ENCODE results near the gene TAF11. TPM values are rescaled to one million over a fixed set of nuclear protein-coding genes. Genes with fewer than 3 reads are reported as not detected.
"Not testable (repeated sequence)": the region's sequence is repeated elsewhere in the genome, so short reads cannot be mapped to it uniquely, and the experiment has no call there.

The TAF11 gene
- total RNA-seq, 2 donors from 2014 or later = 35.3 to 36.3 TPM

DNA sequence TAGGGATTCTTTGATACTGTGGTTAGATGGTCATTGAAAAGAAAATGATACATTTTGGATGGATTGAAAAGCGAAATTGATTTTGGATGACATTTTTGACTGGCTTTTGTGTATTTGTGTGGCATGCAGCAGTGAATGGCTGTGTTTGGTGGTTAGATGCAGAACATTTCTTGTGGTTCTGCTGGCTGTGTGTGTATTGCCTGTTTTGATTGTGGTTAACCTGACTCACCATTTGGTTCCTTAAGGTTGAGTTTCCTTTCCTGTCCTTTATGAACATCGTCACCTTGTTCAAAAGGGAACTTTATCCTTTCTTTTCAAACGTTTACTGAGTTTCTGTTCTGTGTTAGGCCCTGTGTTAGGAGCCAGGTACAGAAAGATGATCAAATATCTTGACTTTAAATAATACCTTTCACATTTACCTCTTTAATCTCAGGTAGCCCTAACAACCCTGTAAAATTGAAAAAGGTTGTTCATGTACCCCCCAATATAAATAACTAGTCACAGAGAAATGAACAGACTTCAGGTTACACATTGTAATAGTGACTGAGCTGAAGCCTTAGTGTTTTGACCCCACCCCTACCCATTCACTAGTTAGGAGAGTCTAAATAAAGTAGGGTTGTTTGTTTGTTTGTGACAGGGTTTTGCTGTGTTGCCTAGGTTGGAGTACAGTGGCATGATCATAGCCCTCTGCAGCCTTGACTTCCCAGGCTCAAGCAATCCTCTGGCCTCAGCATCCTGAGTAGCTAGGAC, 25.0 kb upstream of the TAF11 start:
- ATAC-seq = peak; percentile 98
- Mint-ChIP-seq H3K9me3 (no peaks in the 10 kb centered on the region), H3K36me3 (peaks cover 0 to under 1% of the 10 kb centered on the region in 2 donors), H3K27ac (peak overlapping the region in 1 of 2 donors; percentile 18)
- peak in 1 of 2 donors; percentile 48 for DNase-seq (ENCODE audit: low spot score in 2 of 2)

DNA sequence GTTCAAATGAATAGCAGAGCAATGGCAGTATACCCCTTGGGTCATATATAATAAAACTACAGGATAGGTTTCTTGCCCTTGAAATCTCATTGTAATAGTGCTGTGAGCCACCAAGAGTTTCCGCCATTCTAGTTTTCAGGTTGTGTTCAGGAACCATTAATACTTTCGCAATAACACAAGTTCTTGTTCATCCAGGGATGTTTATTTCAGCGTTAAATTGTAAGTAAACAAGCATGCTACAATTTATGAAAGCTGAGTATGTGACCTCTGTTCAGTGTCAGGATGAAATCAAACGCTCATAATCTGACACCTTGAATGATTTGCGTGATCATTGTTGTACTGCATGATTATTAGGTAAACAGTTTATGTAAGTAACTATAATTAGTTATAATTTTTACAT, 24.0 kb upstream of the TAF11 start:
- DNase-seq (ENCODE audit: low spot score in 2 of 2) (no peak), ATAC-seq (no peak)
- Mint-ChIP-seq H3K27ac (no peak overlapping the region), H3K9me3 (no peaks in the 10 kb centered on the region), H3K36me3 (no peaks in the 10 kb centered on the region)

DNA sequence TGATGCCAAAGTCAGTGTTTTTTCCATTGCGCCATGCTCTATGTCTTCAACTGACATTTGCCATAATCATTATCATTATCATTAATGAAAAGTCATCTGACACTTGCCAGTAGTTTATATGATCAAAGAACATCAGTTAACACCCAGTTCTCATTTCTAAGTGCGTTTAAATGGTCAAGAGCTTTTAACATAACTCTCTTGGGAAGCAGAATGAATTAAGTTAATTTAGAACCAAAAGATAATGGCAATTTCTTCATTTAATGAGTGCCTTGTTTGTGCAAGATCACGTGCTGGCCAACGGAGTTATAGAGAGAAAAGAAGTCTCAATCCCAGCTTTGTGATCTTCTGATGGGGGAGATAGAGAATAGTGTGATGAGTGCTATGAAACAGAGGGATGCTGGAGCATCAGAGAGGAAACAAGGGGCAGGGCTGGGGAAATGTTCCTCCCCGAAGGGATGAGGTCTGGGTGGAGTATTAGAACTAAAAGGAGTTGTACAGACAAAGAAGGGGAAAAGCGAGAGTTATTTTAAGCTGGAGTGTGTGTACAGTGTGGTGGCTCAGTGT, 21.6 kb upstream of the TAF11 start:
- no peaks in the 10 kb centered on the region for H3K9me3 Mint-ChIP-seq
- H3K36me3 Mint-ChIP-seq = peaks cover 0 to 5% of the 10 kb centered on the region in 2 donors
- ATAC-seq (no peak), DNase-seq (ENCODE audit: low spot score in 2 of 2) (no peak)
- H3K27ac Mint-ChIP-seq = no peak overlapping the region

DNA sequence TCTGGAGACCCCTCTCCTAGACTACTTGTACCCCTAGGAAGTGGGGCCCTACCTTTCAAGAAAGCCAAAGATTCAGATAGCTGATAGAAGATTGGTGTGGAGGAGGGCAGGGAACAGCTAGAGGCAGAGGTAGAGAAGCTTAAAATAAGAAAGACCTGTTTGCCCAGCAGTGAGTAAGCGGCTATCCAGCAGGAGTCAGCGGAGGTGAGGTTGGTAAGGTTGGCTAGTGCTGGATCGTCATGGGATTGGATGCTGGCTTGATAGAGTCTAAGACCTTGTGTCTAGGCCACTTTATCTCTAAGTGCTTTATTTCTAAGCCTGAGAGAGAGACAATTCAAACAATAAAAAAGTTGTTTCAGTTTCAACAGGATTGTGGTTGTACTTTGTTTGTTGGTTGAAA, 20.4 kb upstream of the TAF11 start:
- ATAC-seq = no peak
- Mint-ChIP-seq H3K36me3 (peaks cover 0 to 5% of the 10 kb centered on the region in 2 donors), H3K27ac (no peak overlapping the region), H3K9me3 (no peaks in the 10 kb centered on the region)
- no peak for DNase-seq (ENCODE audit: low spot score in 2 of 2)

DNA sequence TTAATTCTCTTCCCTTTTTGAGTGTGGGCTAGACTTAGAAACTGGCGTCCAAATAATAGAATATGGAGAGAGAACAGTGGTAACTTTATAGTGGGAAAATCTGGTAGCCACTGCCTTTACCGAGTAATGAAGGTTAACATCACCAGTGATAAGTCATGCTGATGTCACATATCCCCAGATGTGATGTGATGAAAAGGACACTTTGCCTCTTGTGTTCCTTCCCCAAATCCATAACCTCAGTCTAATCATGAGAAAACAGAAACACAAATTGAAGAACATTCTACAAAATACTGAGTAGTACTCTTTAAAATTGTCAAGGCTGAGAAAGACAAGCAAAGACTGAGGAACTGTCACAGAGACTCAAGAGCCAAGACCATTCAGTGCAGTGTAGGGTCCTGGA, 19.0 kb upstream of the TAF11 start:
- Mint-ChIP-seq H3K36me3 (peaks cover 0 to 5% of the 10 kb centered on the region in 2 donors), H3K27ac (no peak overlapping the region), H3K9me3 (no peaks in the 10 kb centered on the region)
- ATAC-seq (no peak), DNase-seq (ENCODE audit: low spot score in 2 of 2) (no peak)

DNA sequence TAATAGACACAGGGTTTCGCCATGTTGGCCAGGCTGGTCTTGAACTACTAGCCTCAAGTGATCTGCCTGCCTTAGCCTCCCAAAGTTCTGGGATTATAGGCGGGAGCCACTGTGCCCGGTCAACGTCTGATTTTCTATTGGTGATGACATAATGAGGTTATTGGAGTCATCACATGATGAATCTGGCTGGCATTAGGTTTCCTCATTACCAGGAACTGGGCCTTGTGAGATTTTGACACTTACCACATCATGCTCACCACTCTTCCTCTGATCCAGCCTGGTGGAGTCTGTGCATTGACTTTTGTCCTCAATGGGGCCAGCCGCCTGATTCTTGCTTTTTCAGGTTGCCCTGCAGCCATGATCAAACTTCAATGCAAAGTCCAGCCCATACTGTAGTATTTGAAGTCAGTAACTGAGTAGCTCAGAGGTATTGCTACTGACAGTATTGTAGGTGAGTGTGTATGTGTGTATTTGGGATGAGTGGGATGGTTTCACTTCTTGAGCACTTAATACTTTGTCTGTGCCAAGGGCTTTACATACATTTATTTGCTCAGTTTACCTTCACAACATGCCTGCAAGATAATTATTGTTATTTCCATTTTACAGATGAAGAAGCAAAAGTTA, 17.3 kb upstream of the TAF11 start:
- no peak overlapping the region for H3K27ac Mint-ChIP-seq
- H3K36me3 Mint-ChIP-seq = peaks cover 0 to 5% of the 10 kb centered on the region in 2 donors
- no peaks in the 10 kb centered on the region for H3K9me3 Mint-ChIP-seq
- ATAC-seq (no peak), DNase-seq (ENCODE audit: low spot score in 2 of 2) (no peak)

DNA sequence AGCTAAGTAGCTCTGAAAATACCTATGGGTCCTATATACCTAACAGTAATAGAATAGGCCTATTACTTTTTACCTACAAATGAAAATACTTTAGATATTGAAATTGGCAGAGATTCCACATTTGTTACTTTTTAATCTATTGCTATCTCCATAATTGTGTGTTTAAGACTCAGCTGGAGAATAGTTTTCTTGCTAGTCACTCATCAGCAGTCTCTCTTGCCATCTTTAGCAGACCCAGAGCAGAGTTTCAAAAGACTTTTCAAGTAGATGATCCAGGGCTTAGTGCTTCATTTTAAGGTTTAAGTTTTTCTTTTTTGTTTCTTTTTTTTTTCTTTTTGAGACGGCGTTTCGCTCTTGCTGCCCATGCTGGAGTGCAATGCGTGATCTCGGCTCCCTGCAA, 14.1 kb upstream of the TAF11 start:
- ATAC-seq = no peak
- Mint-ChIP-seq H3K9me3 (no peaks in the 10 kb centered on the region), H3K27ac (no peak overlapping the region)

DNA sequence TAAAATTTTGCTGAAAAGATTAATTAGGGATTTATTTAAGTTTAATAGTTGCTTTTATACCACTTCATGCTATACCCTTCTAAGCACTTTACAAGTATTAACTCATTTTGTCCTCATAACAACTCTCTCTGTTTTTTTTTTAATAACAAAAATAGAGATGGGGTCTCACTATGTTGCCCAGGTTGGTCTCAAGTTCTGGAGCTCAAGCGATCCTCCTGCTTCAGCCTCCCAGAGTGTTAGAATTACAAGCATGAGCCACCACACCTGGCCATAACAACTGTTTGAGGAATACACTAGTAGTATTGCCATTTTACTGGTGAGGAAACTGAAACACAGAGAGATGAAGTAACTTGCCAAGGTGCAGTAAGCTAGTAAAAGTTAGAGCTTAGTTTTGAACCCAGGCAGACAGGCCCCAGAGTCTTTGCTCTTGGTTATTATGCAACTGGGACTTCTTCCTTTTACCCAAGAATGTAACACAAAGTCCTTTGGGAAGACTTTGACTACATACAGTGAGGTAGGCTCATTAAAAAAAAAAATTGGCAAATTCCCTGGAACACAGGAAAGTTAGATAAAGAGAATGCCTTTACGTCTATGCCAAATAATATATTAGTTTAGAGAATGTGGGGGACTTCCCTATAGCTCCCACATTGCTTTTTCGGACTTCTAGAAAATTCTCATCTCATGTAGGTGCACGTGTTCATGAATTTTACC, 12.6 kb upstream of the TAF11 start:
- ATAC-seq (no peak), DNase-seq (ENCODE audit: low spot score in 2 of 2) (no peak)
- Mint-ChIP-seq H3K27ac (no peak overlapping the region), H3K9me3 (no peaks in the 10 kb centered on the region), H3K36me3 (peaks cover 0 to 5% of the 10 kb centered on the region in 2 donors)

More for the DNA sequence above, 14.1 kb upstream of the TAF11 start:
- peaks cover 0 to 5% of the 10 kb centered on the region in 2 donors for H3K36me3 Mint-ChIP-seq
- DNase-seq (ENCODE audit: low spot score in 2 of 2) = no peak

DNA sequence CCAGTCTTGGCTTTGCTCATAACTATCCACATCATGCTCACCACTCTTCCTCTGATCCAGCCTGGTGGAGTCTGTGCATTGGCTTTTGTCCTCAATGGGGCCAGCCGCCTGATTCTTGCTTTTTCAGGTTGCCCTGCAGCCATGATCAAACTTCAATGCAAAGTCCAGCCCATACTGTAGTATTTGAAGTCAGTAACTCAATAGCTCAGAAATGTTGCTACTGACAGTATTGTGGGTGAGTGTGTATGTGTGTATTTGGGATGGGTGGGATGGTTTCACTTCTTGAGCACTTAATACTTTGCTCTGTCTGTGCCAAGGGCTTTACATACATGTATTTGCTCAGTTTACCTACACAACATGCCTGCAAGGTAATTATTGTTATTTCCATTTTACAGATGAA, 11.9 kb upstream of the TAF11 start:
- not testable (repeated sequence) for H3K36me3 Mint-ChIP-seq, ATAC-seq

DNA sequence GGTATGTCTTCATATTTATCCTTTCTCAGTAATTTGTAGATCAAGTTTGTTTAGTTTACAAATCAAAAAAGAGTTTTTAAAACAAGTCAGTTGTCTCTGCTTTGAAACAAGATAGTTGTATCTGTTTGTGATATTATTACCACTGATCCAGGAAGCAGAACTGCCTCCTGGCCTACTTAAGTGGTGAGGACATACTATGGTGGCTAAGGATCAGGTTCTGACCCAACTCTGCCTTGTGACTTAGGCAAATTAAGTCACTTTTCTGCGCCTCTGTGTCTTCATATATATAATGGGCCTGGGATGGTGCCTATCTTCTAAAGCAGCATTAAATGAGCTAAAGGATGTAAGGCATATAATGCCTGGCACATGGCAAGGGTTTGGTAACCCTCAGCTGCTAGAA, 9.9 kb upstream of the TAF11 start:
- Mint-ChIP-seq H3K36me3 (no peaks in the 10 kb centered on the region), H3K27ac (no peak overlapping the region), H3K9me3 (no peaks in the 10 kb centered on the region)
- ATAC-seq = no peak
- no peak for DNase-seq (ENCODE audit: low spot score in 2 of 2)

More for the DNA sequence above, 11.9 kb upstream of the TAF11 start:
- DNase-seq (ENCODE audit: low spot score in 2 of 2); H3K9me3 Mint-ChIP-seq; H3K27ac Mint-ChIP-seq: not testable (repeated sequence)

DNA sequence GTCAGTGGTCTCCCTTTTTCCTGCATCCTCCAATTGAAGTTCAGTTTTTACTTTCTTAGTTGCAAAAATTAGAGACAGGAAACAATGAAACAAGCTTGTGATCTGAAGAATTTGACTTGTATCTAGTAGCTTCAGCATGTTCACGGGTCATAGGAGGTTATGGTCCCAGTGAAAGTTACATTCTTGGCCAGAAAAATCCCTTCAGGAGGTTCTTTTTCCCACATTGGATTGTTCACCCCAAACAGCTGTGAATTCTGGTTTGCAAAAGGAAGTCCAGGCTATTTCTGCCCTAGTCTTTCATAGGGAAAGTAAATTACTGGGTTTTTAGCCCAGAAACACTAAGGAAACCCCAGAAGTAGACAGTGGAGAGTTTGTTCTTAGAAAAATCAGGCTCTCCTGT, 9.3 kb upstream of the TAF11 start:
- no peak for ATAC-seq
- Mint-ChIP-seq H3K9me3 (no peaks in the 10 kb centered on the region), H3K36me3 (no peaks in the 10 kb centered on the region), H3K27ac (no peak overlapping the region)
- DNase-seq (ENCODE audit: low spot score in 2 of 2) = no peak

DNA sequence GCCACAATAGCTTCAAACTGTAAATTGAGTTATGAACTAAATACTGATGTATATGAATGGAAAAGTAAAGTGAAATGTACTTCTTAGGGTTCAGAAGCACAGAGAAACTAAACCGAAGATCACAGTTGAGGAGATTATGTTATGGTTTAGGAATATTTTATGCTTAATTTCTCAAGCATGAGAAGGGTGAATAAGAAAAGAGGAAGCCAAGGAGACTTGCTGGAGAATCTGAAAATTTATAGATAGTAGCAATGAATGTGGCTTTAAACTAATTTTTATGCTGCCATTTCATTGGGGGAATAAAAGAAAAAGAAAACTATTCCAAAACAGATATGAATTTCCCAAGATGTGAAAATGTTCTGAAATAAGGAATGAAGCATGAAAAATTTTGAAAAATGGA, 6.9 kb upstream of the TAF11 start:
- DNase-seq (ENCODE audit: low spot score in 2 of 2) = no peak
- ATAC-seq = no peak
- no peak overlapping the region for H3K27ac Mint-ChIP-seq
- H3K36me3 Mint-ChIP-seq = no peaks in the 10 kb centered on the region
- H3K9me3 Mint-ChIP-seq = no peaks in the 10 kb centered on the region

DNA sequence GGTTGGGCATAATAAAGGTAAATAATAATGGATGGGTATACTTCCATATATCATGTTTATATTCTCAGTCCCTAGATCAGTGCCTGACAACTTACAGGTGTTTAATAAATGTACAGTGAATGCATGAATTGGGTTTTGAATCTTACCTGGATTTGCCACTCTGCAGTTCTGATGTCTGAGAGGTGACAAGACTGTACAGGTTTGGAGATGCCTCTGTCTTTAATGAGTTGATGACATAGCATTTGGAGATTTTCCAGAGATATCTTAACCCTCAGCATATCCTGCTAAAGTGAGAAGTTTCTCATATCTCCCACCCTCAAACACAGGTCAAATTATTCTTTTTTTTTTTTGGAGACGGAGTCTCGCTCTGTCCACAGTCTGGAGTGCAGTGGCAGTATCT, 3.5 kb upstream of the TAF11 start:
- peaks cover 9 to 14% of the 10 kb centered on the region in 2 donors for H3K36me3 Mint-ChIP-seq

DNA sequence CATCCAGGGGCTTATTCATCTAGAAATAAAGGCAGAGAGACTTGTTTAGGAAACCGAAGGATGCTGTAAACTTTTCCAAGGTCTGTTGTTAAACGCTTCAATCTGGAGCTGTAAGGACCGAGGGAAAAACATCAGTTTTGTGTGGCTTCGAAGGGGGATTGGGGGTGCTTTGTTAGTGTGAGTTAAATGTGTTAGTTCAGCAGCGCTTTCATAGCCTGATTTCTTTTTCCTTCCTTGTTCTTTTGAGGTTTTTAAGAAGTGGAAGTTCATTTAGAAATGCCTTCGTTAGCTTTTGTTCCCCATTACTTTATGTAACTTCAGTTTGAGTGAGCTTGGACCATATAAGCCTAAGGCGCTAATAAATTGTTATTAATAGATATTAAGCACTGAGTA, 2.7 kb upstream of the TAF11 start:
- no peaks in the 10 kb centered on the region for H3K9me3 Mint-ChIP-seq
- peaks cover 9 to 14% of the 10 kb centered on the region in 2 donors for H3K36me3 Mint-ChIP-seq
- ATAC-seq (no peak), DNase-seq (ENCODE audit: low spot score in 2 of 2) (no peak)
- H3K27ac Mint-ChIP-seq = peak overlapping the region; percentile 94 to 96

More for the DNA sequence above, 3.5 kb upstream of the TAF11 start:
- H3K27ac Mint-ChIP-seq = no peak overlapping the region
- ATAC-seq (no peak), DNase-seq (ENCODE audit: low spot score in 2 of 2) (no peak)
- H3K9me3 Mint-ChIP-seq = no peaks in the 10 kb centered on the region

DNA sequence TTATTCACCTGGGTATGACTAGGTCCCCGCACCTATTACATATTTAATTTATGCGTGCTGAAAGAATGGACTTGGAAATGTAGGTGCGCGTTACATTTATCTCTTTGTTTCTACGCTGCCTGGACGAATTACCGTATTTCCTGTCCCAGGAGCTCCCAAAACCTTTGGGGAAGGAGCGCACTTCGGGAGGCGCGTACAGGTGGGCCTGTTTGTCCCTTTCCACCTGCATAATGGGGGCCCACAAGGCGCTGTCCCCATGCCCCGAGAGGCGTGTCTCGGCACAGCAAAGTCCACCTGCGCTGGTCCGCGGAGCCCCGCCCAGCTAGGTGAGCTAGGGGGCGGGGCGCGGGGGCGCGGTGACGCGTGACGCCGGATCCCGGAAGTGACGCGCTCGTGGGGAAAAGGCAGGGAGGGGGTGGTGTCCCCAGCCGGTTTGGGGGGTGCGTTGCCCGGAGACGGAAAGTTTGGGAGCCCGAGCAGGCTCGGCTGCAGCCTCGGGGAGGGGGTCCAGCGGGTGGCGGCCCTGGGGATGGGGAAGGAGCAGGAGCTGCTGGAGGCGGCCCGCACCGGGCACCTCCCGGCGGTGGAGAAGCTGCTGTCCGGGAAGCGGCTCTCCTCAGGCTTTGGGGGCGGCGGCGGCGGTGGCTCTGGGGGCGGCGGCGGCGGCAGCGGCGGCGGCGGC, 1.2 kb upstream of the TAF11 start, which contains the start of gene ANKS1A:
Gene ANKS1A, plus strand, starts transcription at position 382 of the 682 bp plus-strand sequence. Its CDS starts 148 bp downstream, at position 530.
- Mint-ChIP-seq H3K27ac (peak within 1 kb of the TSS; percentile 96 to 100), H3K36me3 (peaks cover 13 to 14% of the 10 kb centered on the region in 2 donors), H3K9me3 (no peaks in the 10 kb centered on the region)
- DNase-seq (ENCODE audit: low spot score in 2 of 2) (peak; percentile 90 to 92), ATAC-seq (peak; percentile 83 to 87)

DNA sequence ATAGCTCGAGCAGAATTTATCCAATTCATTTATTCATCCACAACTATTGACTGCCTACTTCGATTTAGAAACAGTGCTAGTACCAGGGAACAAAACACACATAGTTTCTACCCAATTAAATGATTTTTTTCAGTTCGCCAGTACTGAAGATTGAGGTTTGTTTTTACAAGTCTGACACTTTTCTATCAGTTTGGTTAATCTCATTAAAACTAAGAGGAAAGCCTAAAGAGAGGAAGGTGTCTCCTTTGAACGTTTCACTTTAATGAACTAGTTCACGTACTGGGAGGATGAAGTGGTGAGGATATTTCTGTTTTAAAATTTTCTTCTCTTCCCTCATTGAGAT, 643 bp upstream of the TAF11 start:
- peaks cover 14 to 18% of the 10 kb centered on the region in 2 donors for H3K36me3 Mint-ChIP-seq
- H3K27ac Mint-ChIP-seq = peak overlapping the region; percentile 96 to 100
- ATAC-seq (no peak), DNase-seq (ENCODE audit: low spot score in 2 of 2) (no peak)
- H3K9me3 Mint-ChIP-seq = no peaks in the 10 kb centered on the region

All from activated naive CD4-positive, alpha-beta T cell treated with anti-CD3 and anti-CD28 coated beads, Interleukin-2, amount 50 U/mL, for 72 hours (primary cell).